Measurements from ENCODE around the gene TRMT2A.

TRMT2A gene

GRCh38 chr22:20109411-20110358 is 7.3 kb downstream of the TRMT2A start:
- H3K4me3 ChIP-seq (ENCODE audit: low read length), result no peak overlapping the region
- no peak for DNase-seq (ENCODE audit: low read depth, low spot score)

DNA sequence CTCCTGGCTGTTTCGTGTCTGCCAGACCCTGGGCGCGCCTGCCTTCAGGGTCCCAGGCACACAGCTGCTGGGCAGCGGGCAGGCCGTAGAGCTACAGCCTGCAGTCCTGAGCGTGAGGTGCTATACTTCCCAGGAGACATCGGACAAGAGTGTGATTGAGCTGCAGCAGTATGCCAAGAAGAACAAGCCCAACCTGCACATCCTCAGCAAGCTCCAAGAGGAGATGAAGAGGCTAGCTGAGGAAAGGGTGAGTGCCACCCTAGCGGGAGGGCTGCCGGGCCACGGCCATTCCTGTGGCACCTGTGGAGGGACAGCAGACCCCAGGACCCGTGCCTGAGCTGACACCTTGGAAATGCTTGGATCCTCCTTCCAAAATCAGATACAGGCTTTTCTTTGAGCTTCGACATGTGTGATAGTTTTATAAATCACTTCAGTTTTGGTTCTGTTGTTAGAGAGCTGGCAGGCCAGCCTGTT is 8.2 kb downstream of the TRMT2A start:
- no peak for DNase-seq (ENCODE audit: low read depth, low spot score)
- H3K4me3 ChIP-seq (ENCODE audit: low read length), result no peak overlapping the region

DNA sequence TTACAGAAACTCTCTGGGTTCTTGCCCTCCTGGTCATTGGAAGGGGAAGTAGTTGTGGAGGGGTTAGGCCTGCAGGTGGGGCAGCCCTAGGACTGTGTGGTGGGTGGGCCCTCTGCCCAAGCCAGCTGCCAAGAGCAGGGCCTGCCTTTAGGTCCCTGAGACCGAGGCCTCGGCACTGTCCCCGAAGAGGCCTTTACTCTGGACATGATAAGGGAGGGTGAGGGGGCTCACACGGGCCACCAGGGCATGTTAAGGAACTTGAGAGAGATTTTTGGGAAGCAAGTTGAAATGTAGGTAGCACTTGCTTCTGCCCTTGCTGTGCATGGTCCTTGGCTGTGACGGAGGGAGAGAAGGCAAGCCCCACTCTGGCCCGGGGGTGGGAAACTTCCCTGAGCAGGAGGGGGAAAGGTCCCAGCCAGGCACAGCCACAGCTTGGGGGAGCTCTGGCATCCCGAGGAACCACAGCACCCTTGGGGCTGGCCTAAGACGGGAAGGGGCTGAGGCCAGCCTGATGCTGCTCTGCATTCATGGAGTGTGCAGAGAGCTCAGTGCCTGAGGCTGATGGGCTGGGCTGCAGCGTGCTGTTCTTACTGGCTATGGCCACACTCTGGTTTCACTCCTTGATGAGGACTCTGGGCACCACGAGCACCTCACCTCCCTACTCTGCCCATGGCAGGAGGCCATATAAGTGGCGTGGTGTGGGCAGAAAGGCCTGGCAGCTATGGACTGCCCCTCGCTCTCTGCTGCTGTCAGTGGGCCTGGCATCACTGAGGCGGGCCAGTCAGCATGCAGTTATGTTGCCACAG is 8.9 kb downstream of the TRMT2A start:
- DNase-seq (ENCODE audit: low read depth, low spot score), result no peak
- no peak overlapping the region for H3K4me3 ChIP-seq (ENCODE audit: low read length)

- DNase-seq (ENCODE audit: low read depth, low spot score), result no peak
- H3K4me3 ChIP-seq (ENCODE audit: low read length), result no peak overlapping the region
Measured at GRCh38 chr22:20107471-20107901, 9.5 kb downstream of the TRMT2A start.

- H3K4me3 ChIP-seq (ENCODE audit: low read length), result no peak overlapping the region
- no peak for DNase-seq (ENCODE audit: low read depth, low spot score)
Measured at GRCh38 chr22:20106849-20107237, 10.2 kb downstream of the TRMT2A start.

- DNase-seq (ENCODE audit: low read depth, low spot score), result no peak
- H3K4me3 ChIP-seq (ENCODE audit: low read length), result no peak overlapping the region
Measured at GRCh38 chr22:20106205-20106848, 10.7 kb downstream of the TRMT2A start.

GRCh38 chr22:20105456-20106204 is 11.4 kb downstream of the TRMT2A start:
- H3K4me3 ChIP-seq (ENCODE audit: low read length), result no peak overlapping the region
- DNase-seq (ENCODE audit: low read depth, low spot score), result no peak

- no peak overlapping the region for H3K4me3 ChIP-seq (ENCODE audit: low read length)
- DNase-seq (ENCODE audit: low read depth, low spot score), result no peak
Measured at GRCh38 chr22:20102203-20102780, 14.7 kb downstream of the TRMT2A start.

- DNase-seq (ENCODE audit: low read depth, low spot score), result no peak
Measured at GRCh38 chr22:20101638-20102037, 15.4 kb downstream of the TRMT2A start.

GRCh38 chr22:20099099-20099711 is 17.8 kb downstream of the TRMT2A start:
- DNase-seq (ENCODE audit: low read depth, low spot score), result no peak
- H3K4me3 ChIP-seq (ENCODE audit: low read length), result no peak overlapping the region

More at GRCh38 chr22:20101638-20102037, 15.4 kb downstream of the TRMT2A start:
- no peak overlapping the region for H3K4me3 ChIP-seq (ENCODE audit: low read length)

GRCh38 chr22:20096574-20097420 is 20.2 kb downstream of the TRMT2A start:
- no peak overlapping the region for H3K4me3 ChIP-seq (ENCODE audit: low read length)
- no peak for DNase-seq (ENCODE audit: low read depth, low spot score)

DNA sequence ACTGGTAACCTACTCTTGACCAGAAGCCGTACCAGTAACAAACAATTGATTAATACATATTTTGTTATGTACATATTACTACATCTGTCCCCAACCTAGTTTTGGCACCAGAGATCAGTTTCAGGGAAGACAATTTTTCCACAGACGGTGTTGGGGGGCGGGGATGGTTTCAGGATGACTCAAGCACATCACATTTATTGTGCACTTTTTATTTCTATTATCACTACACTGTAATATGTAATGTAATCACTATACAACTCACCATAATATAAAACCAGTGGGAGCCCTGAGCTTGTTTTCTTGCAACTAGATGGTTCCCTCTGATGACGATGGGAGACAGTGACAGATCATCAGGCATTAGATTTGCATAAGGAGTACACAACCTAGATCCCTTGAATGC is 21.5 kb downstream of the TRMT2A start:
- no peak overlapping the region for H3K4me3 ChIP-seq (ENCODE audit: low read length)
- no peak for DNase-seq (ENCODE audit: low read depth, low spot score)

GRCh38 chr22:20094197-20094807 is 22.7 kb downstream of the TRMT2A start:
- no peak for DNase-seq (ENCODE audit: low read depth, low spot score)
- no peak overlapping the region for H3K4me3 ChIP-seq (ENCODE audit: low read length)

DNA sequence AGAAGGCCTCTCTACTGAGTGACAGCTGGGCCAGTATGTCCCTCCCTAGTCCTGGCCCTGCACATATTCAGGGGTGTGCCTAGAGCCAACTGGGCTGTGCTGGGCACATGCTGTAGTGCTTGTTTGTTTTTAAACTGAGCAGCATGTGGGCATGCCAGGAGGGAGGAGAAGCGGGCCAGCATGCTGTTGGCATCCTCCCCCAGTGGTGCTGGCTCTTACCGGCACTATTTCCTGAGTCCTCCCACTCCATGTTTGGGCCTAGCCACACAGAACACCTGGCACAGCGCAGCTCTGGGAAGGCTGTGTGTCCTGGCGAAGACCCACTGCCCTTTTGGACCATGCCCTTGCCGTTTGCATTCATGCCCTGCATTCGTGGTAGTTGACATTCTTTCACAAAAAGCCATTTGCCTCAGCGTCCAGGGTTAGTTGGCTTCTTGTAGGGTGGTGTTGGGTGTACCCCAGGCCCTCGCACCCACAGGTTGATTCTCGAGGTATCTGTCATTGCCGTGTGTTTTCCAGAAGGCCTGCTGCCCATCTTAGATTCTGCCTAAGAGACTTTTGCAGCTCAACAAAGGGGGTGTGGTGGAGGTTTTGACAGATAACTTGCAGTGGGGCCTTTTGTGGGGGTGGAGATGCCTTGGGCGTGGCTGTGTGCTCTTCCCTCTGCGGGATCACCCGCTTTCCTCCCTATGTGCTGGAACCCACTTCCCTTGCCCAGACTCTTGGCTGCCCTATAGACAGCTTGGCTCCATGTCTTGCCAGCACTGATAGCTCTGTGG is 23.4 kb downstream of the TRMT2A start:
- no peak for DNase-seq (ENCODE audit: low read depth, low spot score)
- H3K4me3 ChIP-seq (ENCODE audit: low read length), result no peak overlapping the region

- H3K4me3 ChIP-seq (ENCODE audit: low read length), result no peak overlapping the region
- DNase-seq (ENCODE audit: low read depth, low spot score), result no peak
Measured at GRCh38 chr22:20092477-20092854, 24.6 kb downstream of the TRMT2A start.

Data from Jurkat, Clone E6-1 (cell line).